ENCODE results near the gene TAP2. TPM values are rescaled to one million over a fixed set of nuclear protein-coding genes. Genes with fewer than 3 reads are reported as not detected.

TAP2 gene
- total and polyA plus RNA-seq, 10 of the 15 experiments (the other 5 are each of a cell fraction or from before 2014, with no cell fraction given), result 5.3 to 77.2 (median 35.3) TPM

DNA sequence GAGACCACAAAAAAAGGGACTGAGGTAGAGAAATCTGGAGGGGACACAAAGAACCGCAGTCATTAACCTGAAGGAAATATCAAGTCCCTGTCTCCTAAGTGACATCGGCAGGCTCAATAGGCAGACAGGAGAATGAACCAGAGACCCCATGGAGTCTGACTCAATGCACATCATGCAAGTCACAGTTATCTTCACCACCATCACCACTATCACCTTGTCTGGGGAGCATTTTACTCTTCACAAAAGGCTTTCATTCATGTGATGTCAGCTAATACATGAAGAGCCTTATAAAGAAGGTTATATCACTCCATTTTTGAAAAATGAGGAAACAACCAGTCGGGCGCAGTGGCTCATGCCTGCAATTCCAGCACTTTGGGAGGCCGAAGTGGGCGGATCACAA, 10.6 kb upstream of the TAP2 start (continued):
- TF ChIP-seq SREBF1 (IDR thresholded peaks at IDR 0.05; ENCODE audit: low read length) (no peak), STAT3 (IDR thresholded peaks at IDR 0.05; ENCODE audit: low read depth, low read length) (no peak)

DNA sequence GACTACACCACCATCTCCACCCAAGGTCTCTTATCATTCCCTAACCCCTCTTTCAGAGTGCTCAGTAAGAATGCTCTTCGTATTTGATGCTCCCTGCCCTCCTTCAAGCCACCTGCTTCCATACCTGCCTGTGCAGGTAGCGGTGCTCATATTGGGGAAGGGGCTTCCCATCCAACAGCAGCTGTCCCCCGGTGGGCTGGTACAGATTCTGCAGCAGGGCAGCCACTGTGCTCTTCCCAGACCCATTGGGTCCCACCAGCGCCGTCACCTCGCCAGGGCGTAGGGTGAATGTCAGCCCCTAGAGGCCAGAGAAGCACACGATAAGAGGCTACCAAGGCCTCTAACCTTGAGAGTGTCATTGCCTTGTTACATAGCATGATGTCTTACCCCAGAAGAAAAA, 9.3 kb upstream of the TAP2 start:
- DNase-seq (ENCODE audit: low read depth, low spot score) (no peak), ATAC-seq (no peak), FAIRE-seq (no peak)
- 95% methylated on average over 8 of the region's 8 CpGs for WGBS (ENCODE audit: insufficient coverage, insufficient replicate concordance, low lambda C conversion rate, missing lambda C conversion rate)
- BruUV-seq (replicated peaks), result no TSS peak
- Histone ChIP-seq H3K9me3 (replicated peaks; ENCODE audit: control insufficient read depth, insufficient read depth, low read length) (no peaks in the 10 kb centered on the region), H3K79me2 (ENCODE audit: control insufficient read depth, insufficient read depth, low read length) (peaks cover 93% of the 10 kb centered on the region), H3K27me3 (replicated peaks in 1 of 2; ENCODE audit: control insufficient read depth in 2 of 2, insufficient read depth in 2 of 2, low read length in 1 of 2) (no peaks in the 10 kb centered on the region), H3K4me2 (ENCODE audit: control insufficient read depth, insufficient read depth) (peak overlapping the region; percentile 99), H3K27ac (ENCODE audit: control insufficient read depth, insufficient read depth) (no peak overlapping the region), H3K9ac (ENCODE audit: control insufficient read depth, insufficient read depth, low read length) (no peak overlapping the region), H3K4me3 (peak overlapping the region; percentile 26; the same call in 1 of the 2 replicates), H3K4me1 (ENCODE audit: control insufficient read depth, insufficient read depth, low read length) (peaks cover 56% of the 10 kb centered on the region), H3K36me3 (ENCODE audit: control insufficient read depth in 2 of 2, insufficient read depth in 2 of 2, low read length in 1 of 2) (peaks cover 7 to 55% of the 10 kb centered on the region in 2 experiments), H4K20me1 (ENCODE audit: control insufficient read depth, insufficient read depth) (no peaks in the 10 kb centered on the region; the same call in 1 of the 2 replicates), H2AFZ (ENCODE audit: control insufficient read depth, low read depth, low read length) (no peak overlapping the region)
- POLR2A ChIA-PET, result interaction anchor here (0.6 kb wide), 1 partner anchor 1039 kb away, joined by 3 read pairs; no protein-coding TSS in a partner anchor
- intact Hi-C loops (cut with micrococcal nuclease; ENCODE audit: unreplicated experiment), result no loop called here
- SMC1A ChIA-PET (ENCODE audit: uncharacterized antibody, unreplicated experiment), result interaction anchor here (2.0 kb wide), 1 partner anchor 9 kb away, joined by 6 read pairs; the partner anchor contains the start of gene TAP2
- RAD21 ChIA-PET (ENCODE audit: unreplicated experiment), result no interaction called here
- in situ Hi-C loops (cut with MboI), result no loop called here
- CTCF ChIA-PET, result no interaction called here
- TF ChIP-seq MYB (IDR thresholded peaks at IDR 0.05; ENCODE audit: borderline replicate concordance, low read depth, low read length) (no peak), TAF1 (IDR thresholded peaks at IDR 0.05; ENCODE audit: borderline replicate concordance, low read depth, low read length) (no peak), HDAC2 (IDR thresholded peaks at IDR 0.05) (no peak), BRCA1 (IDR thresholded peaks at IDR 0.05; ENCODE audit: low read depth, low read length) (no peak), EED (IDR thresholded peaks at IDR 0.05; ENCODE audit: low read depth) (no peak), BMI1 (IDR thresholded peaks at IDR 0.05; ENCODE audit: borderline replicate concordance) (no peak), JUND (IDR thresholded peaks at IDR 0.05; ENCODE audit: low read depth, low read length) (no peak), PAX8 (IDR thresholded peaks at IDR 0.05) (no peak), NFYB (IDR thresholded peaks at IDR 0.05; ENCODE audit: insufficient read depth, low read depth, low read length) (no peak), LARP7 (IDR thresholded peaks at IDR 0.05) (no peak), BCLAF1 (IDR thresholded peaks at IDR 0.05) (no peak), ZZZ3 (IDR thresholded peaks at IDR 0.05; ENCODE audit: control insufficient read depth, insufficient read length, low read depth) (no peak)
- TF ChIP-seq, protein P1, sequence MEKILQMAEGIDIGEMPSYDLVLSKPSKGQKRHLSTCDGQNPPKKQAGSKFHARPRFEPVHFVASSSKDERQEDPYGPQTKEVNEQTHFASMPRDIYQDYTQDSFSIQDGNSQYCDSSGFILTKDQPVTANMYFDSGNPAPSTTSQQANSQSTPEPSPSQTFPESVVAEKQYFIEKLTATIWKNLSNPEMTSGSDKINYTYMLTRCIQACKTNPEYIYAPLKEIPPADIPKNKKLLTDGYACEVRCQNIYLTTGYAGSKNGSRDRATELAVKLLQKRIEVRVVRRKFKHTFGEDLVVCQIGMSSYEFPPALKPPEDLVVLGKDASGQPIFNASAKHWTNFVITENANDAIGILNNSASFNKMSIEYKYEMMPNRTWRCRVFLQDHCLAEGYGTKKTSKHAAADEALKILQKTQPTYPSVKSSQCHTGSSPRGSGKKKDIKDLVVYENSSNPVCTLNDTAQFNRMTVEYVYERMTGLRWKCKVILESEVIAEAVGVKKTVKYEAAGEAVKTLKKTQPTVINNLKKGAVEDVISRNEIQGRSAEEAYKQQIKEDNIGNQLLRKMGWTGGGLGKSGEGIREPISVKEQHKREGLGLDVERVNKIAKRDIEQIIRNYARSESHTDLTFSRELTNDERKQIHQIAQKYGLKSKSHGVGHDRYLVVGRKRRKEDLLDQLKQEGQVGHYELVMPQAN (conservative IDR thresholded peaks at IDR 0.05), result no peak
- TF ChIP-seq, protein P2, sequence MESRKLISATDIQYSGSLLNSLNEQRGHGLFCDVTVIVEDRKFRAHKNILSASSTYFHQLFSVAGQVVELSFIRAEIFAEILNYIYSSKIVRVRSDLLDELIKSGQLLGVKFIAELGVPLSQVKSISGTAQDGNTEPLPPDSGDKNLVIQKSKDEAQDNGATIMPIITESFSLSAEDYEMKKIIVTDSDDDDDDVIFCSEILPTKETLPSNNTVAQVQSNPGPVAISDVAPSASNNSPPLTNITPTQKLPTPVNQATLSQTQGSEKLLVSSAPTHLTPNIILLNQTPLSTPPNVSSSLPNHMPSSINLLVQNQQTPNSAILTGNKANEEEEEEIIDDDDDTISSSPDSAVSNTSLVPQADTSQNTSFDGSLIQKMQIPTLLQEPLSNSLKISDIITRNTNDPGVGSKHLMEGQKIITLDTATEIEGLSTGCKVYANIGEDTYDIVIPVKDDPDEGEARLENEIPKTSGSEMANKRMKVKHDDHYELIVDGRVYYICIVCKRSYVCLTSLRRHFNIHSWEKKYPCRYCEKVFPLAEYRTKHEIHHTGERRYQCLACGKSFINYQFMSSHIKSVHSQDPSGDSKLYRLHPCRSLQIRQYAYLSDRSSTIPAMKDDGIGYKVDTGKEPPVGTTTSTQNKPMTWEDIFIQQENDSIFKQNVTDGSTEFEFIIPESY (IDR thresholded peaks at IDR 0.05), result peak; percentile 71; the same call in 1 of the 2 replicates
- TF ChIP-seq, protein P3, sequence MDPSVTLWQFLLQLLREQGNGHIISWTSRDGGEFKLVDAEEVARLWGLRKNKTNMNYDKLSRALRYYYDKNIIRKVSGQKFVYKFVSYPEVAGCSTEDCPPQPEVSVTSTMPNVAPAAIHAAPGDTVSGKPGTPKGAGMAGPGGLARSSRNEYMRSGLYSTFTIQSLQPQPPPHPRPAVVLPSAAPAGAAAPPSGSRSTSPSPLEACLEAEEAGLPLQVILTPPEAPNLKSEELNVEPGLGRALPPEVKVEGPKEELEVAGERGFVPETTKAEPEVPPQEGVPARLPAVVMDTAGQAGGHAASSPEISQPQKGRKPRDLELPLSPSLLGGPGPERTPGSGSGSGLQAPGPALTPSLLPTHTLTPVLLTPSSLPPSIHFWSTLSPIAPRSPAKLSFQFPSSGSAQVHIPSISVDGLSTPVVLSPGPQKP (IDR thresholded peaks at IDR 0.05; ENCODE audit: low read depth, low read length), result no peak

Measured in GM12878 (cell line).